ENCODE data around the gene ADAM33. TPM values are rescaled to one million over a fixed set of nuclear protein-coding genes. Genes with fewer than 3 reads are reported as not detected.

The ADAM33 gene
- total RNA-seq, 1 experiment from 2014 or later = not detected

- H3K4me1 ChIP-seq (ENCODE audit: control insufficient read depth in 1 of 2, insufficient read depth in 2 of 2, low read length in 2 of 2) = no peaks in the 10 kb centered on the region
- ChIA-PET RAD21 (ENCODE audit: low non-redundant PET in 1 of 2, low total read pairs in 2 of 2, uncharacterized antibody in 2 of 2, unreplicated experiment in 2 of 2) (no interaction called here), POLR2A (no interaction called here), CTCF (no interaction called here)
- H3K9me3 ChIP-seq (ENCODE audit: control insufficient read depth in 1 of 2, insufficient read depth in 1 of 2, low read depth in 1 of 2, low read length in 2 of 2) = no peaks in the 10 kb centered on the region; a peak in 1 of 4 replicates
- DNase-seq (ENCODE audit: low read depth, low spot score) (no peak), ATAC-seq (no peak)
- no peaks in the 10 kb centered on the region for H4K20me1 ChIP-seq (ENCODE audit: insufficient read depth)
- no peaks in the 10 kb centered on the region for H3K36me3 ChIP-seq (ENCODE audit: control insufficient read depth in 1 of 2, insufficient read depth in 2 of 2, low read length in 2 of 2)
- intact Hi-C loops (cut with micrococcal nuclease) = no loop called here
- TF ChIP-seq POLR2A (IDR thresholded peaks at IDR 0.05; ENCODE audit: borderline replicate concordance, extremely low read depth, insufficient read depth, insufficient read length) (no peak), ZNF274 (IDR thresholded peaks at IDR 0.05; ENCODE audit: low read depth, low read length) (no peak), ELF1 (IDR thresholded peaks at IDR 0.05; ENCODE audit: borderline replicate concordance, low read depth) (no peak), EZH2 (IDR thresholded peaks at IDR 0.05) (no peak), CBX3 (IDR thresholded peaks at IDR 0.05; ENCODE audit: low read depth) (no peak), REST (IDR thresholded peaks at IDR 0.05; ENCODE audit: low read depth) (no peak), RAD21 (IDR thresholded peaks at IDR 0.05; ENCODE audit: low read depth) (no peak)
- TF ChIP-seq, protein P1, sequence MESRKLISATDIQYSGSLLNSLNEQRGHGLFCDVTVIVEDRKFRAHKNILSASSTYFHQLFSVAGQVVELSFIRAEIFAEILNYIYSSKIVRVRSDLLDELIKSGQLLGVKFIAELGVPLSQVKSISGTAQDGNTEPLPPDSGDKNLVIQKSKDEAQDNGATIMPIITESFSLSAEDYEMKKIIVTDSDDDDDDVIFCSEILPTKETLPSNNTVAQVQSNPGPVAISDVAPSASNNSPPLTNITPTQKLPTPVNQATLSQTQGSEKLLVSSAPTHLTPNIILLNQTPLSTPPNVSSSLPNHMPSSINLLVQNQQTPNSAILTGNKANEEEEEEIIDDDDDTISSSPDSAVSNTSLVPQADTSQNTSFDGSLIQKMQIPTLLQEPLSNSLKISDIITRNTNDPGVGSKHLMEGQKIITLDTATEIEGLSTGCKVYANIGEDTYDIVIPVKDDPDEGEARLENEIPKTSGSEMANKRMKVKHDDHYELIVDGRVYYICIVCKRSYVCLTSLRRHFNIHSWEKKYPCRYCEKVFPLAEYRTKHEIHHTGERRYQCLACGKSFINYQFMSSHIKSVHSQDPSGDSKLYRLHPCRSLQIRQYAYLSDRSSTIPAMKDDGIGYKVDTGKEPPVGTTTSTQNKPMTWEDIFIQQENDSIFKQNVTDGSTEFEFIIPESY (IDR thresholded peaks at IDR 0.05; ENCODE audit: extremely low read depth, insufficient replicate concordance, low read length) = no peak
- no TSS peak for BruUV-seq (replicated peaks)
- H2AFZ ChIP-seq (ENCODE audit: low read depth, low read length, poor library complexity, severe bottlenecking) = no peak overlapping the region
- no peak overlapping the region for H3K9ac ChIP-seq (ENCODE audit: low read length)
- H3K79me2 ChIP-seq (ENCODE audit: insufficient read depth, low read length) = no peaks in the 10 kb centered on the region
- no peaks in the 10 kb centered on the region for H3K9me2 ChIP-seq (ENCODE audit: insufficient read depth)
- H3K27ac ChIP-seq (ENCODE audit: low read depth, low read length) = no peak overlapping the region
- H3K4me3 ChIP-seq (replicated peaks in 1 of 2; ENCODE audit: low read depth in 1 of 2, low read length in 2 of 2) = no peak overlapping the region
- no peaks in the 10 kb centered on the region for H3K27me3 ChIP-seq (ENCODE audit: insufficient read depth, low read length)
- no peak overlapping the region for H3K4me2 ChIP-seq (ENCODE audit: low read length)
Observed at GRCh38 chr20:3658019-3658715, 23.6 kb downstream of the ADAM33 start.

Data from HCT116 (cell line).